Body of pancreas (tissue), 4 donors: ENCODE results near the gene TP53BP1.

ENCODE experiments used
- CTCF ChIP-seq, 7 experiments: fragments of 450-650 bp in 4 of 7; fragments of 200-600 bp in 3 of 7; sonication (generic) in 3 of 7; IDR thresholded peaks; one replicate each; pipeline ENCODE4 v1.5.1; 2016 to 2019; ENCODE audit warnings: antibody characterized with exemption in 7 of 7
- POLR2A ChIP-seq, 3 donors: fragments of 450-650 bp; IDR thresholded peaks; one replicate each; pipeline ENCODE4 v1.6.1; 2016; ENCODE audit warnings: antibody characterized with exemption in 3 of 3, mild to moderate bottlenecking in 2 of 3

GRCh38 chr15:43521419-43521818, 28.5 kb upstream of the TP53BP1 start:
- TF ChIP-seq CTCF (IDR thresholded peaks at IDR 0.05): no peak
- no peak for TF ChIP-seq POLR2A (IDR thresholded peaks at IDR 0.05)
